Left kidney (tissue), 8 donors: ENCODE data around the gene SIGLEC1. TPM values are rescaled to one million over a fixed set of nuclear protein-coding genes. Genes with fewer than 3 reads are reported as not detected.

Source experiments
- DNase-seq: peaks from one replicate; pipeline ENCODE4 v3.0.0-alpha.2; 2013
- long read RNA-seq, 8 donors: transcript quantifications; one replicate each; lab custom pipeline, GENCODE V29; 2026
- polyA plus RNA-seq: library from polyadenylated mRNA; unstranded; fragments of 120-200 nt; gene quantifications from one replicate; pipeline ENCODE4 v1.2.1, GENCODE V29; 2013; ENCODE audit not compliant: insufficient read length

Gene SIGLEC1
- 1.1 TPM for polyA plus RNA-seq
- long read RNA-seq, donor 1, result 0 reads
- long read RNA-seq, donor 2, result 0 reads
- long read RNA-seq, donor 3, result 0 reads
- long read RNA-seq, donor 4, result 0 reads
- long read RNA-seq, donor 5, result 0 reads
- long read RNA-seq, donor 6, result 0 reads
- long read RNA-seq, donor 7, result 0 reads
- long read RNA-seq, donor 8, result 0 reads

GRCh38 chr20:3712279-3712873 lies at the start of gene SIGLEC1:
Gene SIGLEC1, minus strand, starts transcription at chr20:3712600. Its CDS starts 5,472 bp downstream, at chr20:3707128.
- no peak for DNase-seq

DNA sequence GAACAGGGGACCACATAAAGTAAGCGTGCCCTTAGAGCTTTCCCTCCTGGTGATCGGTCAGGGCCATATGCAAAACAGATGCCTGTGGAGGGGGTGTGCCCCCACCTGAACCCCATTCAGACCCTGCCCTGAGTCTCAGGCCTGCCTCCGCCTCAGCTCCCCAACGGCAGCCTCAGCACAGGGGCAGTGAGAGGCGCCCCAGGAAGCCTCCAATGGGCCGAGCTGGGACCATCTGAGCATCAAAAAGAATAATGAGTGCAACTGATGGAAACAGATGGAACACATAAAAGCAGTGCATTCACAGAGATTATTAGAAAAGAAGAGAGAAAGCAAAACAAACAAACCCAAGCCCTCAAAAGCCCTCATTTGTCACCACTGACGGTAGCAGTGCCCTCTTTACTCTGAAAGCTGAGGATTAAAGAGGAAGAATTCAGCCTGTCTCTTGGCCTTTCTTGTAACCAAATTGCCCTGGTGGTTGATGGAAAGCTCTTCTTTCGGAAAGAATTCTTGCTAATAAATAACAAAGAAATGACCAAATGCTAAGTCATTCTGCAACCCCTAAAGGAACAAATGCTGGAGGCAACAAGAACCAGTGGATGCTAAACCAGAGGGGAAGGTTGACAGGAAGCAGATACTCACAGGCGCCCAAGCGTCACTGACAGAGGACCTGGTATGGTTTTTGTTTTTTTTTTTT lies 48.4 kb upstream of the SIGLEC1 start:
- DNase-seq, result no peak

GRCh38 chr20:3759884-3760283 lies 47.5 kb upstream of the SIGLEC1 start:
- DNase-seq, result no peak

- DNase-seq, result no peak
Measured at GRCh38 chr20:3759316-3759823, 47.0 kb upstream of the SIGLEC1 start.

DNA sequence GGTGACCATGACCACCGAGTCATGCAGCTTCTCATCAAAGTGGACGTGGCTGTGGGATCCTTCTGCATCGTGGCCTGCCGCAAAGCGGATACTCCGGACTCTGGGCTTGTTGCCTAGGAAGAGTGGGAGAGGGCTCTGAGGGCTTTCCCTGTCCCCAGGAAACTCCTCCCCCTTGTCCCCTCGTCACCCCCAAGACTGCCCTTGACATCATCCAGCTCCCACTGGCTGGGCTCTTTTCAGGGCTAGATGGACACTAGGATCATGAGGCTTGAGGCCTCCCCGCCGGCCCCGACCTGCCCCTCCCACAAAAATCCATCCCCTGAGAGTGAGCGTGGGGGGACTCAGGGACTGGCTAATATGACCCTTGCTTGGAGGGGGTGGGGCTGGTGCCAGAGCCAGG lies 46.2 kb upstream of the SIGLEC1 start:
- no peak for DNase-seq

GRCh38 chr20:3757268-3757667 lies 44.9 kb upstream of the SIGLEC1 start:
- no peak for DNase-seq

DNA sequence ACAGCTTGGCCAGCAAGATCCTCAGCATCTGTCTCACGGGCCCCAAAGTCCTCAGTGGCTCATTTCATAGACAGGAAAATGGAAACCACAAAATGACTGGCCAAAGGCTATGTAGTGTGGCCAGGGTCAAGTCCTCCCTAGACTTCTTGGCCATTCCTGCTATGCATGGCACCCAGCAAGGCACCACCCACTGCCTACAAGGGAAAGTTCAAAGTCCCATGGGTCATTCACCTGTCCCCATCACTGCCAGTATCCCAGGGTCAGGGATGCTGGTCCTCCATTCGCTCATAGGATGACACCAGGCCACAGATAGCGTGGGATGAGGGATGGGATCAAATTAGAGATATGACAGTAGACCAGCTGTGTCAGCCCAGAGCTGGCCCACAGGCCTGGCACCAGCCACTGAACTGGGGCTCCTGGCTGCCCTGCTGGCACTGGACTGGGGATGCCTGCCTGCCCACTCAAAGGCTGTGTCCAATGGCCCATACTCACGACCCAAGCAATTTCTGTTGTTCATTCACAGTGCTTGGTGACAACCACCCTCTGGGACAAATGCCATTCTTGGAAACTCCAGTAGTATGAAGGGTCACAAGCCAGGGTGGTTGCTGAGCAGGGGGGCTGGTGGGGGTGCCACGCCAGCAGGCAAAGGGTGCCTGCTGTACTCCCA lies 43.5 kb upstream of the SIGLEC1 start:
- DNase-seq, result no peak

DNA sequence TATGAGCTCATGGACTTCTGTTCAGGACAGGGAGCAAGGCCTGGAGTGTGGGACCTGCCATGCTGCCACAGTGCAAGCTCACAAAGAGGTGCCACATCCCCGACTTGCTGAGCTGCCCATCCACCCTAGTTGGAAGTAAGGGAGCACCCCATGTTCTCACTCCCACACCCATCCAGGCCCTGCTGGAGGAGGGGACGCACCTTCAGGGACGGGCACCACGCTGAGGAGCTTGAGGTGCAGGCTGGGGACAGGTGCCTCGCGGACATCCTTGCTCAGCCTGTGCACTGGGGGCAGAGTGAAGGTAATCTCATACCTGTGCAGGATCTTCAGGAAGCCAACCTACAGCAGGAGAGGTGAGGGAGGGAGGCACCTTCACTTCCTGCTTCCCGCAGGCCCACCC lies 42.9 kb upstream of the SIGLEC1 start:
- DNase-seq, result no peak

DNA sequence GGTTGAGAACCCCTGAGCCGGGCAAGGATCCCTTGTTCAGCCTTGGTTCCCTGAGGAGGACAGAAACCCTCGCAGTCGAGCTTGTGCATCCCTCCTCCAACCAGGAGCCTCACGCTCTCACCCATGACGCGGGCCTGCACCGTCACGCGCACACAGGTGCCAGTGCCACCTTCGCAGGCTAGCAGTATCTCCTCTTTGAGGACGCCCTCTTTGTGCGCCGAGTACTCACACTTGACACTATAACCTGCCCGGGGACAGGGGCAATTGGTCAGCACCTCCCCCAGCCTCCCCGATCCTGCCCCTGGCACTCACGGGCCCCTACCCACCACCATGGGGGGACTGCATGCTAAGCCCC lies 41.9 kb upstream of the SIGLEC1 start:
- no peak for DNase-seq

- no peak for DNase-seq
Measured at GRCh38 chr20:3753501-3754275, 41.3 kb upstream of the SIGLEC1 start.

- DNase-seq, result no peak
Measured at GRCh38 chr20:3753098-3753497, 40.7 kb upstream of the SIGLEC1 start.

DNA sequence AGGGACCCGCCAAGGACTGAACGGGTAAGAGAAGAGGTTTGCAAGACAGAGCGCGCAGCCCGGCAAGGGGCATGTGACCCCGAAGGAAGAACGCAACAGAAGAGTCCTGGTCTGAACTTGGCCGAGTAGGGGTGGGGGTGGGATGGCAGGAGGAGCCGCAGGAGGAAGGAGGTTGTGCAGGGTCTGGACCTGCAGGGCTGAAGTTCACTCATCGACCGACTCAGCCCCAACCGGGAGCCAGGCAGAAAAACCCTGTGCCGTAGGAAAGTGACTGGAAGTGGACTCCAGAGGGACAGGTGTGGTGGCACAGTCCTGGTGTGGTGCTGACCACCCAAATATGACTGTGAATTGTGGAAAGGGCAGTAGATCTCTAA lies 40.0 kb upstream of the SIGLEC1 start:
- no peak for DNase-seq

- no peak for DNase-seq
Measured at GRCh38 chr20:3751675-3752385, 39.4 kb upstream of the SIGLEC1 start.

GRCh38 chr20:3751305-3751674 lies 38.9 kb upstream of the SIGLEC1 start:
- DNase-seq, result no peak

DNA sequence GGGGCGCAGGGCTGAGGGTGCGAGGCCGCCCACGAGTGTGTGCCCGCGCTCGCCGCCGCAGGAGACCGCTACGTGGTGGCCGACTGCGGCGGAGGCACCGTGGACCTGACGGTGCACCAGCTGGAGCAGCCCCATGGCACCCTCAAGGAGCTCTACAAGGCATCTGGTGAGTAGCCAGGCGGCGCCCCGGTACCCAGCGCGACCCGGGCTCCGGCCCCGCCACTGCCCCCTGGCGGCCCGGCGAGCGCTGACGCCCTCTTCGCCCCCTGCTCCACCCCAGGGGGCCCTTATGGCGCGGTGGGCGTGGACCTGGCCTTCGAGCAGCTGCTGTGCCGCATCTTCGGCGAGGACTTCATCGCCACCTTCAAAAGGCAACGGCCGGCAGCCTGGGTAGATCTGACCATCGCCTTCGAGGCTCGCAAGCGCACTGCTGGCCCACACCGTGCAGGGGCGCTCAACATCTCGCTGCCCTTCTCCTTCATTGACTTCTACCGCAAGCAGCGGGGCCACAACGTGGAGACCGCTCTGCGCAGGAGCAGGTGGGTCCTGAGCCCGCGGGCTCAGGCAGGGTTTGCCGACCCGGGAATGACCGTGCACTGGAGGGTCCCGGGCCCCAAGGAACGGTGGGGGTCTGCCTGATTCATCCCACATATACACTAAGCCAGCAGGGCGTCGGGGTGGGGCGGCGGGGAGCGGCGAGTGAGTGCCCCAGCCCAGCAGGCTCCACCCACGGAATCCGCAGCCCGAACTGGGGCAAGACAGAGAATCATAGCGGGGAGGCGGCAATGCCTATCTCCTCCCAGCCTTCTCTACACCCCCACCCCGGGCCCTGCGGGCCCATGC lies 37.5 kb upstream of the SIGLEC1 start:
- no peak for DNase-seq

DNA sequence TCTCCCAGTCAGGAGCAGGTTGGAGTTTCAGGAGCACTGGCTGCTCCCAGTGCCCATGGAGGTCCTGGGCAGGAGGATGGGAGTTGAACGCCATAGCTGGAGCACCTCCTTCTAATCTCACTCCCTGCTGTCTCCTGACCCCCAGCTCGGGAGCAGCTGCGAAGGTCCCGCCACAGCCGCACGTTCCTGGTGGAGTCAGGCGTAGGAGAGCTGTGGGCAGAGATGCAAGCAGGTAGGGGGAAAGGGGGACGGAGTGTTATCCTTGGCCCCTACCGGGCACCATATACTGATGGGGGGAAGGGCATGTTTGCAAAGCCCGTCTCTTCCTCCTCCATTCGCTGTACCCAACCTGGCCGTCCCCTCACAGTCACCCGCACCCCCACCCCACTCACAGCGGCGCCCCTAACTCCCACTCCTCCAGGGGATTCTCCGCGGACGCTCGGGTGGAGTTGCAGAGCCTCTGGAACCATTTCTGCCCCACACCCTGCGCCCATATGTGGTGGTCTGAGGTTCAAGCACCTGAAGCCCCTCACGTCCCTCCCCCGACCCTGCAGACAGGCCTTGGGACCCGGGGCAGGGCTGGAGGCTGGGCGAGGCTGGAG lies 36.8 kb upstream of the SIGLEC1 start:
- DNase-seq, result no peak

GRCh38 chr20:3748073-3748472 lies 35.7 kb upstream of the SIGLEC1 start:
- no peak for DNase-seq

DNA sequence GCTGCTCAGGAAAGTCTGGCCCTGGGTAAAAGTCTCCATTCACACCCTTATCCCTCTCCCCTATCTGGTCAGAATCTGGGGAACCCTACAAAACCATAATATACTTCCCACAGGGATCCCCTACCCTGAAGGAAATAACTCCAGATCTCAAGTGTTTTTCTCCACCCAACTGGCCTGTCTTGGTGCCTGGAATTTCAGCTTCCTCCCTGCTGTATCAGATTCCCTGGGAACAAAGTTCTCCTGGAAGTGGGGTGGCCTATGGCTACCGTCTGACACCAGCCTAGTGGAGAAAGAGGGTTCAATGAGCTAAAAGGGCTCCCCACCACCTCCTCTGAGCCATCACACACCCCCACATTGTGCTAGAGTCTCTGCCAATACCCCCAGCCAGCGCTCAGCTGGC lies 35.1 kb upstream of the SIGLEC1 start:
- no peak for DNase-seq

DNA sequence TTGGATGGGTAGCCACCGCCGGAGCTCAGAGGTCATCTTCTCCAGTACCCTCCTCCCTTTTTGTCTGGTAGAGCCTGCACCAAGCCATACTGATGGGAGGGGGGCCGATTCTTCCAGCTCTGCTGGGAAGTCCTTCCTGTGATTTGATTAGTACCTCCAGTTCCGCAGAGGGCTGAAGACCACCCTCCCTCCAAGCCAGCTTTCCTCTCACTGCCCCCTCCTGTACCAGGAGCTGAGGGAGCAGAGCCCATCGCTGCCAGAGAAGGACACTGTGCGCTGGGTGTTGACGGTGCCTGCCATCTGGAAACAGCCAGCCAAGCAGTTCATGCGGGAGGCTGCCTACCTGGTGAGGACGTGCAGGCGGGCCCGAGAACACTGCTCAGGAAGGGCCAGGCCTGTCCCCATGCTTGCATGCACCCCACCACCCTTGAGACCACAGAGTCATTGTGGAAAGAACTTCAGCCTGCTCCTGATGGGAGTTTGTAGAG lies 33.3 kb upstream of the SIGLEC1 start:
- DNase-seq, result no peak
